NCI-H345 treated with DMSO at 0.1 percent for 48 hours (cell line): ENCODE data around the gene SLC9A8.
"Not testable (repeated sequence)": the region's sequence is repeated elsewhere in the genome, so short reads cannot be mapped to it uniquely, and the experiment has no call there.

Experiments
- DNase-seq: peaks from one replicate; lab custom pipeline; 2025; ENCODE audit not compliant: unreplicated experiment; lab: John Stamatoyannopoulos, UW

Gene SLC9A8

GRCh38 chr20:49846206-49846807 is 33.7 kb downstream of the SLC9A8 start:
- DNase-seq = peak; percentile 36

DNA sequence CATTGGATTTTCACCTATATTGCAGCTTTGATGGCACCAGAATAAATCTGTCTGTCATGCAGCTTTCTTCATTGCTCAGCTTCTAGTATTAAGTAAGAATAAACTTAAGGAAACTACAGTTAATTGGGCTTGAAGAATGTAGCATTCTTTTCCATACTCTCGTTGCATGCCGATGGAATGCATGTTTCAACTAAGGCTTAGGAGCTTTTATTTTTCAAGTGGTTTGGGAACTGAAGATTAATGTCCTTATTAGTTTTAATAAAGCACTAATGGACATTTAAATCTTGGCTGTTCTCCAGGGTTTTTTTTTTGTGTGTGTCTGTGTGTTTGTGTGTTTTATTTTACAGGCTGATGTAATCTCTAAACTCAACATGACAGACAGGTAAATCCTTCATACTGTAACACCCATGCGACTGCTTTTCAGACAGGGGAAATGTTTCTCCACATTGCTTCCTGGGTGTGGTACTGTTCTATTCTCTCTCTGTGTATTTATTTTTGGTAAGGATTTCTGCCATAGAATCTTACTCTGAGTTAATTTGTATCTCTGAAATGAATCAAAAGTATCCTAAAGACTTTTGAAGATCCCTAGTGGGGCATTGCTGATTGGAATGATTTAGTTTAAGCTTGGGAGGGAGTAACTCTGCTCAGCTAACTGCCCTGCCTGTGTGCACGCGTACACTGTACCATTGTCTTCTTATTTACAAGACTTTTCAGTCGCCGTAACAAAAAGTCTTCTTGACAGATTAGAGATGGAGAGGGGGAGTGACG is 38.0 kb downstream of the SLC9A8 start:
- DNase-seq = no peak

DNA sequence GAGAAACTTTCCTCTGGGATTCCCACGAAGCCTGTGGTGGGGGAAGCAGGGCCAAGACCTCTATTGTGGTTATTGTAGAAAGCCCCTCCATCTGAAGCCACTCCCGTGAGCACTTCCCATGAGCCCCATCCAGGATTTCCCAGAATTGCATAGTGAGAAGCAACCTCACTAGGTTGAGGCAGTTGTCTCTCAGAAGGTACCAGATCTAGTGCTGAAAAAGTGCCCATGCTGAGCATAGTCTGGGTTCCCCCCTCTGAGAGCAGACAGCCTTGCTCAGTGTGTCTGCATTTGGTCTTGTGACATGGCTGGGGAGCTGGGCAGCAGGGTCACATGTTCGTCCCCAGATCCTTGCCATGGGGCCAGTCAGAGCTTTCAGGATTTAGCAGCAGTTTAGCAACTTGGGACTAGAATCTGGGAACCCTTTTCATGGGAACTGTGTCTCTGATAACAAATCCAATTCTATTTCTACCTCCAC is 38.6 kb downstream of the SLC9A8 start:
- DNase-seq = no peak

GRCh38 chr20:49851991-49852390 is 39.4 kb downstream of the SLC9A8 start:
- DNase-seq = no peak

GRCh38 chr20:49852522-49853080 is 40.0 kb downstream of the SLC9A8 start:
- no peak for DNase-seq

- DNase-seq = no peak
Observed at GRCh38 chr20:49853640-49854039, 41.0 kb downstream of the SLC9A8 start.

GRCh38 chr20:49854190-49854875 is 41.7 kb downstream of the SLC9A8 start:
- DNase-seq = no peak

DNA sequence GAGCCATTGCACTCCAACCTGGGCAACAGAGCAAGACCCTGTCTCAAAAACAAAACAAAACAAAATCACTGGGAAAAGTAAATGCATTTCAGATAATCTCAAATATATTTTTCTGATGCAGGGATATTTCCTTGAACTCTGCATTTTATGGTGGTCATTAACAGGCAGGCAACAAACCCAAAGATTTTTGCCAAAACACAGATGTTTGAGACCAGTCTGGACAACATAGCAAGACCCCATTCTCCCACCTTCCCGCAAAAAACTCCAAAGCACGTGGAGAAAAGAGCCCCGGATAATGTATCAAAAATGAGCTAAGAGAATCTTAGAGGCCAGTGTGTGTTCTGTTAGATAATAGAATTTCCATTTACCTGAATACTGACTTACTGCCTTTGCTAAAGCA is 44.3 kb downstream of the SLC9A8 start:
- DNase-seq = no peak

- no peak for DNase-seq
Observed at GRCh38 chr20:49858076-49858585, 45.5 kb downstream of the SLC9A8 start.

- no peak for DNase-seq
Observed at GRCh38 chr20:49859011-49859410, 46.4 kb downstream of the SLC9A8 start.

GRCh38 chr20:49859807-49860206 is 47.2 kb downstream of the SLC9A8 start:
- DNase-seq = no peak

DNA sequence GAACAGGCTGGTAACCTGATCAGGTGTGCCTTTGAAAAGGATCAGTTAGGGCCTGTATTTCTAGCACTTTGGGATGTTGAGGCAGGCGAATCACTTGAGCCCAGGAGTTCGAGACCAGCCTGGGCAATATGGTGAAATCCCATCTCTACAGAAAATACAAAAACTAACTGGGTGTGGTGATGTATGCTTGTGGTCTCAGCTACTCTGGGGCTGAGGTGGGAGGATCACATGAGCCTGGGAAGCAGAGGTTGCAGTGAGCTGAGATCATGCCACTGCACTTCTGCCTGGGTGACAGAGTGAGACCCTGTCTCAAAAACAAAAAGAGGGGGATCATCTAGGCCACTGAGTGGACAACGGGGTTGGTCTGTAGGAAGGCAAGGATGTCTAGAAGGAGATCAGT is 48.6 kb downstream of the SLC9A8 start:
- not testable (repeated sequence) for DNase-seq

- no peak for DNase-seq
Observed at GRCh38 chr20:49862607-49863200, 50.1 kb downstream of the SLC9A8 start.

DNA sequence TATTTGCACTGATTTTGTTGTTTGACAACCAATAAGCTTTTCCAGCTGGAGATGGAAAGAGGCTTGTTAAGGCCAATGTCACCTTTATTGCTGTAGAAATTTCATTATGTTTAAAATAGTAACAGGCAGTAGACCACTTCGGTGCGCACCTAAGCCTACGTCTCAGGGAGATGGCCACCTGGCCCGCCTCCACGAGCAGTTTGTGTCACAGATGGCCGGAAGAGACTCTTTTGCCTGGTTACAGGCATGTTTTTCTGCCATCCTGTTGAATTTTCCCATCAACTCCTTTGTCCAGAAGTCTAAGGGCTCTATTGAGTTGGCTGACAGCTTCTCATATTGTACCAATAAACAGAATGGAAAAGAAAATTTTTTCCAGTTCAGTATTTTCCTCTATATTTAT is 51.0 kb downstream of the SLC9A8 start:
- DNase-seq = no peak

- no peak for DNase-seq
Observed at GRCh38 chr20:49865559-49865958, 52.9 kb downstream of the SLC9A8 start.

DNA sequence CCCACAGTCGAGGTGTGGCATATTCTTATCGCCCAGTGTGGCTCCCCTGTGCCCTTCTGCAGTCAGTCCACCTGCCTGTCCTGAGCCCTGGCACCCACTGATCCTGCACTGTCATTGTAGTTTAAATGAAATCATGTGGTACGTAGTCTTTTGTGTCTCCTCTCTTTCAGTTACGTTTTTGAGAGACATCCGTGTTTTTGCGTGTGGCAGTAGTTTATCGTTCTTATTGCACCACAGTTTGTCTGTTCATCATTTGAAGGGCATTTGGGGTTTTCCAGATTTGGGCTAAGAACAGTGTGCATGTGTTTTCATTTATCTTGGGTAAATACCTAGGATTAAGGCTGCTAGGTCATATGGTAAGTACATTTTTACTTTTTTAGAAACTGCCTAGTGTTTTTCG is 53.4 kb downstream of the SLC9A8 start:
- DNase-seq = no peak

- no peak for DNase-seq
Observed at GRCh38 chr20:49867453-49868215, 55.0 kb downstream of the SLC9A8 start.

GRCh38 chr20:49868538-49868937 is 55.9 kb downstream of the SLC9A8 start:
- no peak for DNase-seq

DNA sequence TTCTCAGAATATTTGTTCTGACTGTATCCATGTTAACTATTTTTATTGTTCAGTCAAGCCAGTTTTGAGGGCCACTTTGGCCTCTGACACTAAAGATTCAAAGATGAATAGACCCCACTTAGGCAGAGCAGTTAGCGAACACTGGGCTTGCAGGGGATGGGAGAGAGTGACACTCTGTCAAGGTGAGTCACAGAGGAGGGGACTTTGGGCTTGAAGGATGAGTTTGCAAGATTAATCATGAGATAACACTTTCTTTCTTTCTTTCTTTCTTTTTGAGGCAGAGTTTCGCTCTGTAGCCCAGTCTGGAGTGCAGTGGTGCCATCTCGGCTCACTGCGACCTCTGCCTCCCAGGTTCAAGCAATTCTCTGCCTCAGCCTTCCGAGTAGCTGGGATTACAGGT is 56.3 kb downstream of the SLC9A8 start:
- no peak for DNase-seq

DNA sequence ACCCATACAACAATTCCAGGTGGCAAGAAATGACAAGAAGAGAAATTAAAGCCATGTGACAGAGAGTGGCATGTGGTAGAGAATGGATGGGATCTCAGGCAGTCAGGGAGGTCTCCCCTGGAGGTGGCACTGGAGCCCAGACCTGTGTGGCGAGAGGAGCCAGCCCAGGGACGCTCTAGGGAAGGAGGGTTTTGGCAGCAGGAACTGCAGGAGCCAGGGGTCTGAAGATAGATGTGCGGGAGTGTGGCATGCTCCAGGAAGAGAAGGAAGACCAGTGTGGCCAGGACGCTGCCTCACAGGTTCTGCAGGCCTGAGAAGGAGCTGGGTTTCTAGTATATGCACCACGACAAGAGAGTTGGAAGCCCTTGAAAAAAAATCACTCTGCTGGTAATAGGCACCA is 57.6 kb downstream of the SLC9A8 start:
- no peak for DNase-seq
